ENCODE data around the gene STIM2.

STIM2 gene

GRCh38 chr4:27040356-27040755 lies 179.7 kb downstream of the STIM2 start:
- DNase-seq (ENCODE audit: low spot score): no peak

- no peak for DNase-seq (ENCODE audit: low spot score)
Measured at GRCh38 chr4:27042411-27042810, 181.8 kb downstream of the STIM2 start.

GRCh38 chr4:27043200-27043599 lies 182.6 kb downstream of the STIM2 start:
- no peak for DNase-seq (ENCODE audit: low spot score)

DNA sequence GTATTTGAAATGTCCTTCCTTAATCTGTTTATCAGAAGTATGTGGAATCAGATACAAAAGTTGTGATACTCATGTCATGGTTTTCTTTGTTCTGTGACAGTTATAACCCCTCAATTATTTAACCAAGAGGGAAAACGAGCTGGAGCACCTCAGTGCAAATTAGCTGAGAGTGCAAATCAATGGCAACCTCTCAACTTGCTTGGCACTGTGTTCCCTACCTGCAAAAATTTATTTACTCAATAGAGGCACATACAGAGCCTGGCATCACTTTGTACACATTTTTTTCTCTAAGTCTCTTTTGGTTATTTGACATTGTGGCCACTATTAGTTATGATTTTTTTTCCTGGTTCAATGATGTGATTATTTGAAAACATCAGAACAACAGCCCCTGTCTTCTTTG lies 186.2 kb downstream of the STIM2 start:
- DNase-seq (ENCODE audit: low spot score): no peak

DNA sequence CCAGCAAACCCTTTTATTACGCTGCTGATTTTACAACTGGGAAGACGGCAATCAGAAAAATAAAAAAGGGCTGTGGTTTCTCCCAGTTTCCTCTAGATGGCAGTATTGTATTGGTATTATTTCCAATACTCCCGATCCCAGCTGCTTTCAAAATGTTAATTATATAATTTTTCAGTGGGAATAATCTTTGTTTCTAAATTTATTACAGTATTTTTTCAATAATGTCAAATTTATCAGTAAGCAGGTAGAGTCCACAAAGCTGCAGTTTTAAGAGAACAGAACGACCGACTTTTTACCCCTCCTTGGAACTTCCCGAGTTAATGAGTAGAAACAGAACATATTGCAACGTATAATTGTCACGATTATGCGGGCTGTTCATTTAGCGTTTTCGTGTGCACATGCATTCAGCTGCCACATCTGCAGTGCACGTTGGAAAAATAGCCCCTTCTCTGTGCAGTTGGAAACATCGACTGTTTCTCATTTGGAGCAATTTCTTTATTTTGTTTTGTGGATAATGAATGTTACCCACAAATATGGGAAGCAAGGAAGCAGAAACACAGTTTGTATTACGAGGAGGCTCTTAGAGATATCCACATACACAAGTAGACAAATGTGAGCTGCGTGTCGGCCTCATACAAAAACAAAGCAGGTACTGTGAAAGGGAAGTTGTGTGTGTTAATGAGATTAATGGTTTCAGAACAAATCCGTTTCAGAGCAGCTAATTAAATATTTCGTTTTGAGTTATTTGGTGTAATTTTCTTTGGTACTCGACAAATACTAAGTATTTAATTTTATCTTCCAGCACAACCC lies 188.0 kb downstream of the STIM2 start:
- DNase-seq (ENCODE audit: low spot score): peak; percentile 36

DNA sequence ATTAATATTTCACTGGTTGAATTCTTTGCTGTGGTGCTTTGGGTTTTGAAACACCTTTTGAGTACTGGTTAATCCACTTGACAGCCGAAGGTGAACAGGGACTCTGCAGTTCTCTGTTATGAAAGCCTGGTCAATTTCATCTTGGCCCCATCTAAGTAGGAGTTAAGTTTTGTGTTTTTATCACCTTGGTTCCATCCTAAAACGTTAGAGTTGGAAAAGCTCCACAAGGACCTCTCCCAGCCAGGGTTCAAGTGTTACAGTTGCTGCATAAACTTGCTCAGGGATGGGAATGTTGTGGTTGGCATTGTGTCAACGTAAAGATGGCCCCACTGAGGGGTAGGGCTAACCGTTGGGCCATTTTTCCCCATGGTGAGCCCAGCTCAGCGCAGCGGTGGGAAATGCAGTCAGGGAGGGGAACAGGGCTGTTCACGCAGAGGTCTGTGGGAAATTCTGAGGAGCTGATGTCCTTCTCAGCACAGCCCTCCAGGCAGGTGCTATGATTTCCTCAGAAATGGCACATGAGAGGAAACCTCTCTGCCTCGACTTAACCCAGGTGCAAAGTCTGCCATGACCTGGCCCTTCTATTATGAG lies 188.7 kb downstream of the STIM2 start:
- no peak for DNase-seq (ENCODE audit: low spot score)

DNA sequence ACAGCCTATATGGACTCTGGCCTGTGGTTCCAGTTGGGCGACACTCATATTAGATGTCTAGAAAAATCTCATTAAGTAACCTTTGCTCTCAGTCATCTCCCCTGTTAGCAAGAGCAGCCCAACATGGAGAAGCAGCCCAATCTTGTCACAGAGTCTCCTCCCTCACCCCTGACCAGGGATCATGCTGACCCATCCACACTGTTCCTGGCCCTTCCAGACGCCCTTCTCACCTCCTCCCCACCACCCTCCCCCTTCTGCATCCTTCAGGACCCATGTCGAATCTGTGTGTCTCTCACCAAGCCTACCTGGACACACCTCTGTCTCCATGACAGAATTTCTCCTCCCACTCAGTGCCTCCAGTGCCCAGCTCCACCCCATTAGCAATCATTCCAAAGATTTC lies 190.1 kb downstream of the STIM2 start:
- no peak for DNase-seq (ENCODE audit: low spot score)

- no peak for DNase-seq (ENCODE audit: low spot score)
Measured at GRCh38 chr4:27055221-27055760, 194.7 kb downstream of the STIM2 start.

- no peak for DNase-seq (ENCODE audit: low spot score)
Measured at GRCh38 chr4:27056281-27056680, 195.6 kb downstream of the STIM2 start.

DNA sequence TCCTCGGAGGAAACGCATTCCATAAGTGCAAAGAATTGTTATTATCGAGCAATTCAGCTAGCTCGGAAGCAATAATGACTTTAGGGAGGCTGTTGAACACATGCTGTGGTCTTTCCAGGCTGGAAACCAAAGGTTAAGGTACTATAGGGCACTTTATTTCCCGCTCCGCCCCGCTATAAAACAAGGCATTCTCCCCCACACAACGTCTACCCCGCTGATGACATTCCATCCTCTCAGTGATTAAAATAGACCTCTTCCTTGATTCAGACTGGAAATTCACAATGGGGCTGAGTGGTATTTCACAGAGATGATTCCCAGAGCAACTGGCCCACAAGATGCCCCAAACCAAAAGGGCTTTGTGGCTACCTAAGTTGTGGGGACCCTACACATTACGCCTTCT lies 196.4 kb downstream of the STIM2 start:
- no peak for DNase-seq (ENCODE audit: low spot score)

GRCh38 chr4:27057662-27058061 lies 197.0 kb downstream of the STIM2 start:
- no peak for DNase-seq (ENCODE audit: low spot score)

DNA sequence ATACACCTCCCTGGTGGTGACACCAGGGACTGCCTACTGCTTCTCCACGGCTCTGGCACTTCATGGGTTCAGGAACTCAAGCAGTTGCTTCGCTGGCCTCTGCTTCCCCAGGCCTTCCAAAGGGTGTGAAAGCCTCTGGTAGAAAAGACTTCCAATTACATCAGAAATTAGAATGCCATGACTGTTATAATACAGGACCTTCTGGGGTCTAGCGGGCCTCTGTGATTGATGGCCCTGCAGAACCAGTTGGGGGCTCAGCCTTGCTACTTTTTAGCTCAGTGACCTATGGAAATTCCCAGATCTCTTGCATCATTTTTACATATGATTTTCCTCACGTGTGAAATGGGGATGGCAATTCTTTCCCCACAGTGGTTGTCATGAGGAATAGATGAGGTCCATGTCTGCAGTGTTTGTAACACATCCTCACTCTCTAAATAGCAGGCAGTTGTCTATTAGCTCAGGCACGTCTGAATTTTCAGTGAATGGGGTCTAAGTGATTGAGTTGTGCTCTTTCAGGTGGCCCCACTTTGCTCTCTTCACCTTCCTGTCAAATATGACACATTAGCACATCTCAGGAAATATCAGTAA lies 198.3 kb downstream of the STIM2 start:
- DNase-seq (ENCODE audit: low spot score): no peak

DNA sequence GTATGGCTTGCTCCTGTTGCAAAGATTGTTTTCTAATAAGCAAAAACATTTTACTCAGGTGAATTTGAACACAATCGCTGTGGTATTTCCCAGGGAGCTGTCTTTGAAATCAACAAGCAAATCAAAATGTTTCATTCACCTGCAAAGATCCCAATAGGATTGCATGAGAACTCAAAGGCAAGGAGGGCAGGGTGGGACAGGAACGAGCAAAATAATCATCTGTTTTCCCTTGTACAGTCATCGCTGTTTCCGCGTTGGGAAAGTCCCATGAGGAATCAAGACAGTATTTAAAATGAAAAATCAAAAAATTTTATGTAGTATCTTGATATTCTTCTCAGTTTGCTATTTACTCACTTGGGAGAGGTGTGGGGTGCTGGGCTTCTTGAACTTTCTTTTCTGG lies 198.8 kb downstream of the STIM2 start:
- DNase-seq (ENCODE audit: low spot score): no peak

GRCh38 chr4:27062256-27062655 lies 201.6 kb downstream of the STIM2 start:
- DNase-seq (ENCODE audit: low spot score): no peak

GRCh38 chr4:27066591-27066990 lies 205.9 kb downstream of the STIM2 start:
- DNase-seq (ENCODE audit: low spot score): no peak

GRCh38 chr4:27068151-27068867 lies 207.7 kb downstream of the STIM2 start:
- no peak for DNase-seq (ENCODE audit: low spot score)
